HG02970 (cell line): ENCODE data around the gene MAEA.
"Not testable (repeated sequence)": the region's sequence is repeated elsewhere in the genome, so short reads cannot be mapped to it uniquely, and the experiment has no call there.

ENCODE experiments used
- ATAC-seq: cut with Tn5 transposase; IDR thresholded peaks from one replicate; pipeline ENCODE4 v1.9.1; 2021; ENCODE audit warnings: mild to moderate bottlenecking, moderate library complexity, moderate number of reproducible peaks; ENCODE audit not compliant: unreplicated experiment, low FRiP score

The MAEA gene

DNA sequence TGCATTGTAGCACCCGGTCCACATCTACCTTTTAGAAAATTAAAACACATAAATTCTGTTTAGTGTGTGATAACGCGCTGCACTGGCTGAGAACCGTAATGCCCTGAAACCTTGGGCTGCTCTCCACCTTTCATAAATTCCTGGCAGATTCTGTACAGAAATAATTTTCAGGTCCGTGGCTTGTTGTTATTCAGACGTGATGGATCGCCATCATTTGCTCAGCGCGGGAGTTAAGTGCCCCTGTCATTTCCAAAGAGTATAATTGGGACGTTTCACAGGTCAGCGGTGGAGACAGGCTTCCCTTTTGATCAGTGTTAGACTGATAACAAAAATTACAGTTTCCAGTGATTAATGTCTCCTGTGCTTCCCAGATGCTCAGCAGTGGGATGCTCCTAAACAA, 73.8 kb downstream of the MAEA start:
- ATAC-seq: no peak

DNA sequence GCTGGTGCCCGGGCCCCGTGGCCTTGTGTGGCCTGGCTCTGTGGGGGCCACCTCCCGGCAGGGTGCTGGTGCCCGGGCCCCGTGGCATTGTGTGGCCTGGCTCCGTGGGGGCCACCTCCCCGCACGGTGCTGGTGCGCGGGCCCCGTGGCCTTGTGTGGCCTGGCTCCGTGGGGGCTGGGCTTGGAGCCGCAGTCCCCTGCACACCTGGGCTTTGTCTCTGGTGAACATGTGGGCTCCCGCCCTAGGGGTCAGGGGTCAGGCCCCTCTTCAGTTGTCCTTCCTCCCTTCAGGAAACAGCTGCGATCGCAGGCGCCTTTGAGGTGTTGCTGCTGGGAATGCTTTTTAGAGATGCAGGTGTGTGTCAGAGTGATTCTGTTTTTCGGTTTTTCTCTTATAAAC, 74.5 kb downstream of the MAEA start:
- ATAC-seq: no peak

DNA sequence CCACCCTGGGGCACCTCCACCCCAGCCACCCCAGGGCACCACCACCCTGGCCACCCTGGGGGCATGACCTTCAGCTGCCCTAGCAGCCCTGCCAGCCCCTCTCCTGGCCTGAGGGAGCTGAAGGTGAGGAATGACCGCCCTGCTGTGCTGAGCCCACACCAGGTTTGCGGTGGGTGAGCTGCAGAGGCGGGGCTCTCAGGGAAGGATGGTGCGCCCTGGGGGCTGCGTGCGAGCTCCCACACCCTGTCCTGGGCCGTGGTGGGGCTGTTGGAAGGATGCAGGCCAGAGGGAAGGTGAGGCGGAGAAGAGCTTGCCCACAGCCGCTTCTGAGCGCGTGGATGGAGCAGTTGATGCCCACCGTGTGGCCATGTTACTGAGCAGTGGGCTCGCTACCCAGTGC, 75.1 kb downstream of the MAEA start:
- no peak for ATAC-seq

DNA sequence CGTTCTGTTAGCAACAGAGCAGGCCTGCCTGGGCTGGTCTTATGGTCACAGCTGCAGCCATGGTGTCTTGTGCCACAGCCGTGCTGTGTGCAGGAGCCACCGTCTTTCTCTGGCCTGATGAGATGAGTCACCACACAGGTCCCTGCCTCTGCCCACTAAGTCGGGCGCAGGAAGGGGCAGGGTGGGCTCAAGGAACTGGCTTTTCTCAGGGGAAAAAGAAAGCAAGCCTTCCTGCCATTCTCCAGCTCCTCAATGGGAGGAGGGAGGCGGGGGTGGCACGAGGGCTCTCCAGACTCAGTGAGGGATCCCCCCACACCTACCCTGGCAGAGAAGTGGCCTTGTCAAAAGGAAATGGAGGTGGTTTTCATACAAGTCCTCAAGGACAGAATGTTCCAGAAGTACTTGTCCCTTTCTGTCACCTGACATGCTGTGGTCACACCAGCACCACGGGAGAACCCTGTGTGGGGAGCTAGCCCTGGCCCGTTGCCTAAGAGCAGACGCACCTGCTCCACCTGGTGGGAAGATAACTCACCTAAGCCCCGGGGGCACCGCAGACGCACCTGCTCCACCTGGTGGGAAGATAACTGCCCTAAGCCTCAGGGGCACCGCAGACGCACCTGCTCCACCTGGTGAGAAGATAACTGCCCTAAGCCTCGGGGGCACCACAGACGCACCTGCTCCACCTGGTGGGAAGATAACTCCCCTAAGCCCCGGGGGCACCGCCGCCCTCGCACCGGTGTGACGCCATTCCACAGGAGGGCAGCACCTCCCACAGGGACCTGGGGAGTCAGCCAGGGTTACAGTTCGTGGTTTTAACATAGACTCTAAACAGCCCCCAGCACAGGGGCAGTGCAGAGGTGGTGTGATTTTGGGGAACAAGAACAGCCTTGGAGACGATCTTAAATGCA, 75.8 kb downstream of the MAEA start:
- ATAC-seq: no peak

DNA sequence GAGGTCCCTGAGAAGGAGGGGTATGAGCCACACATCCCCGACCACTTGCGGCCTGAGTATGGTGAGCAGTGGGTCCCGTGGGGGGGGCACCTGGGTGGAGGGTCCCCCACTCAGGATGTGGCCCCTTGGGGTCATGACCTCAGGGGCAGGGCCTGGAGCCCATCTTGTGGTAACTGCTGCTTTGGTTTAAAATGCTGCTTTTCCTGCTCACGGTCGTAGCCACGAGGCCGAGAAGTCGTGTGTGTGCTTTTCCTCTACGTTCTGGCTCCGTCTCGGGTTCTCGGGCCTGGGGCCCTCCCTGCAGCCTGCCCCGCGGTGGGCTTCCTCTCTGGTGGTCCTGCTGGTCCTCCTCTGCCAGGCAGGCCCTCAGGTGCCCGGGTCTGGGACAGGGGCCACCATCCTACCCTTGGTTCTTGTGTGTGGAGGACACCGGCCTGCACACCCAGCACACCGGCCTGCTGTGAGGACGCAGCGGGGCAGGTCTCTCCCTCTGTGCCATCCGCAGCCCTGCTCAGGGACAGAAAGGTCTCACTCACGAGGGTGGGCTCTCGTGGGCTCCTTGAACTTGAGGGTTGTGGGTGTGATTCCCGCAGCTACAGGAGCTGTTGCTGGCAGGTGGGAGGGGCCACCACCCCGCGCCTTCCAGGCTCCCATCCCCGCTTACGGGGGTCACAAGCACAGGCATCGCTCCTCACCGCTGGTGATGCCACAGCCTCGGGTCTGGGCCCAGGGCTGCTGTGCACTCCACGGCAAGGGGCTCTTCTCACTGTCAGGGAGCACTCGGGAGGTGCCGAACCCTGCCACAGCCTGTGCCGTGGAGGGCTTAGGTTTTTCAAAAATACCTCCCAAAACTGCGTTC, 76.9 kb downstream of the MAEA start:
- no peak for ATAC-seq

DNA sequence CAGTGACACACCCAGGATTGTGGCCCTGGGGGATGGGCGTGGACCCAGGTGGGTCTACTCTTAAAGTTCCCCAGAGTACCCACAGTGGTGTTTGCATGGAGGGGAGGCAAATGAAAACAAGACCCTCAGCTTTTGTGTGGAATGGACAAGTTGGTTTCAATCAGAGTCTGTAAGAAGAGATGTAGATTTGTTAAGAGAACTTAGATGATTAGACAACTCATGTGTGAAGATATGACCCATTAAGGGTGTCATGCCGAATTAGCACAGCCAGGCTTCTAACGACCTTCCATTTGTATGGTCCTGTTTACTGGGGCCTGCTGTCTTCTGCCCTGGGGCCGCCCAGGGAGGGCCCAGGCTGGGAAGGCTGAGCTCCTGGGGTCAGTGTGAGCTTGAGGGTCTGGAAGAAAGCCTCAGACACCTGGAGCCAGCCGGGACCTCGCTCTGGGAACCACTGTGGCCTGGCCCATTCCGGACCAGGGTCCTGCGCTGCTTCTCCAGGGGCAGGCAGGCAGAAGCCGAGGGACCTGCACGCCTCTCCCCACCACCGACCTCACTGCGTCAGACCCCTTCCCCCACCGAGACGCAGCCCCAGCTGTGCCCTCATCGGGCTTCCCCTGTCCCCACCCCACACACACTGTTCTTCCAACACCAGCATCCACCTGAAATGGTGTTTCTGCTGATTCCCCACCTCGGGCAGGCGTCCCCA, 77.7 kb downstream of the MAEA start:
- ATAC-seq: no peak

DNA sequence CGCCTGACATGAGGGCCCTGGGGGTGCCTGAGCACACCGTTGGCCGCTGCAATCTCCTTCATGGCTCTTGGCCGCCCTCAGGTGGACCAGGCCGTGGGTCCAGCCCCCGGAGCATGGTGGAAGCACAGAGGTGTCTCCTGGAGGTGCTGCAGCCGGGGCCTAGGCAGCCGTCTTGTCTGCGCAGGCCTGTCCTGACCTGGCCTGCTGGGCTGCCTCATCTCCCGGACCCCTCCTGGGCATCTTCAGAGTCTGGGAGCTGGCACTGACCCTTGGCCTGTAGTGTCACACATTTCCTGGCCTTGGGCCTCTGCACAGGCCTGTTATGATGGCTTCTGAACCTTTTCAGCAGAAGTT, 78.2 kb downstream of the MAEA start:
- no peak for ATAC-seq

DNA sequence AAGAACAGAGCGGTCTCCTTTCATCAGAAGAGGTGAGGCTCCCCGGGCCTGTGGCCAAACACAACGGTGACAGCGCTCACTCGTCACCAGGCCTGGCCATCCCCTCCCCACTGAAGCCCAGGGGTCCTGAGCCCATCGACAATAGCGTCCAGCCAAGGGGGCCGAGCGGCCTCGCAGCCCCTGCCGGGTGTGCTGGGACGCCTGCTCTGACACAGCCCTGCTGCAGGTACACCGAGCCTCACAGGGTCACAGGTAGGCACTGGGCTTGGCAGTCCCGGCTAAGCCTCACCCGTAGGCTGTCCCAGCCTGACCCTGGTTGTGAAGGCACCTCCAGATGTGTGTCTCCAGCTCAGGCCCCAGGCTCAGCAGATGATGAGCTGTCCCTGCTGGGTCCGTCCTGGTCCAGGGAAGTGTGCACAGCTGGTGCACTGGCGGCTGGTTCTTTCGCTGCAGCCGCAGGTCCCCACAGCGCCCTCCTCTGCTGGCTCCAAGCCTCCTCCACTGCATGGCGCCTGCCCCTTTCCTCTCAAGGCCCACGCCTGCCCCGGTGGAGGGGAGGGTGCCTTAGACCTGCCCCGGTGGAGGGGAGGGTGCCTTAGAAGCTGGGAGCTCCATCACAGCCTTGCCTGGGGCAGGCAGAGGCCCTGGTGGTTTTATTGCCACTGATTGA, 78.9 kb downstream of the MAEA start:
- no peak for ATAC-seq

DNA sequence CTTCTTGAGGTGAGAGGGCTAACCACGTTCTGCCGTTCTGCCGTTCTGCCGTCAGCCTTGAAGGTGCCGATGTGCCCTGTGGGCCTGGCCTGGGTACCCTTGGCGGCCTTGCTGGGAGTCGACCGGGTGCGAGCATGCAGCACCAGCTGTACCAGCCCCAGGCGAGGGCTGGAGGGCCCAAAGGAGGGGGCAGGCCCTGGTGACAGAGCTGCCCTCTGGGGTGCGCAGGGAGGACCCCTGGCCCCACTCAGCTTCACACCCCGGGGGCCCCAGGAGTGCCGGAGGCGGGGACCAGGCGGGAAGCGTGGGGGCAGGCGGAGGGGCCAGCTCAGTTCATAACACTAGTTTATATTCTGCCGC, 79.4 kb downstream of the MAEA start:
- ATAC-seq: no peak

DNA sequence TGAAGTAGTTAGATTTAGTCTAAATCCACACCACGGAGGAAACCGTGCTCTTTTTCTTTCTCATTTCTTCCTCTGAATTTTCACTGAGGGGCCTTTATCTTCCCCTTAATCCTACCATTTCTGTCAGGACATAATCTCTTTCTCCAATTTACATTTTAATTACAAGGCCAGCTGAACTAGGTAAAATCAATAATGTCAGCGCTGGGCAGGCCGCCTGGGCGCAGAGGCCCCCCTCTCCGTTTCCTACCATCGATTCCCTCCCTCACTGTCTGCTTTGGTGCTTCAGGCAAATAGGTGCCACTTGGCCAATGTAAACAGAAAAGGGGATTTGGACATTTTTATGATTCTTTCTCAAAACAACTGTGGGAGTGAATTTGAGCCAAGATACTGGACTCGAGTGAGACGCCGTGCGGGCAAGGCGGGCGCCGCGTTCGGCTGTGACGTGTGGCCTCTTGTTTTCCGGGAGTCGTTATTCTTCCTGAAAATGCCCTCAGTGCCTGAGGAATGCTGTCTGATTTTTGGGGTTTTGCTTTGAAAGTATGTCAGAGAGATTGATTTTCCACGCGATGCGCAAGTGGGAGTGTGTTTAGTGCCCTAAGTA, 79.9 kb downstream of the MAEA start:
- ATAC-seq: no peak

DNA sequence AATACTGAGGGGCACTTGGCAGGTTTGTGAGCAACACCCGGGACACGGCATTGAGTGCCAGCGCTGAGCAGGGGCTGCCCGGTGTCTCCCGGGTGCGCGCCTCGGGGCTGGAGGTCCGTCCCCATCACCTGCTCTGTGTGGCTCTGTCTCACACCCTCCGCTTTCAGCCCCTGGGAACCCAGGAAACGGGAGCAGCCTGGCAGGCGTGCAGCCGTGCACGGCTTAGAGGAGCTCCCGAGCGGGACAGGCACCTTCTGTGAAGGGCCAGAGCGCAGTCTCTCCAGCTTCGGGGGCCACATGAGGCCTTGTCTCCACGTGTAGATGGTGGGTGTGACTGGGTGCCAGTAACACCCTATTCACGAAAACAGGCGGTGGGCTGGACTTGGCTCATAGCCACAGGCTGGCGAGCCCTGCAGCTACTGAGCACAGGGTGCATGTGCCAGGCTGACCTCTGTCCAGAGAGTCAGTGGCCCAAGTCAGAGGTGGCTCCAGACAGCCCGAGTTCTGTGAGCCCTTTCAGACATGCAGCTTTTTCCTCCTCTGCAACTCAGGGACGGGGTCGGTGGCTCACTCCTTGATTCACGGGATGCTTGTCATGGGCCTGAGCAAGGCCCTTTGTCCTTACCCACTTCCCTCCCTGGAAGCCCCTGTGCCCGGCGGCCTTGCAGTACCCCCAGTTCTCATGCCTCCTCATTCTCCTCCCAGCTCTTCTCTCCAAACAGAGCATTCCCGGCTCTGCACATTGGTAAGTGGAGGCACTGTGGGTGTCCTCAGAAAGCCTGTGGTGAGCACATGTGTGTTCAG, 80.8 kb downstream of the MAEA start:
- no peak for ATAC-seq

DNA sequence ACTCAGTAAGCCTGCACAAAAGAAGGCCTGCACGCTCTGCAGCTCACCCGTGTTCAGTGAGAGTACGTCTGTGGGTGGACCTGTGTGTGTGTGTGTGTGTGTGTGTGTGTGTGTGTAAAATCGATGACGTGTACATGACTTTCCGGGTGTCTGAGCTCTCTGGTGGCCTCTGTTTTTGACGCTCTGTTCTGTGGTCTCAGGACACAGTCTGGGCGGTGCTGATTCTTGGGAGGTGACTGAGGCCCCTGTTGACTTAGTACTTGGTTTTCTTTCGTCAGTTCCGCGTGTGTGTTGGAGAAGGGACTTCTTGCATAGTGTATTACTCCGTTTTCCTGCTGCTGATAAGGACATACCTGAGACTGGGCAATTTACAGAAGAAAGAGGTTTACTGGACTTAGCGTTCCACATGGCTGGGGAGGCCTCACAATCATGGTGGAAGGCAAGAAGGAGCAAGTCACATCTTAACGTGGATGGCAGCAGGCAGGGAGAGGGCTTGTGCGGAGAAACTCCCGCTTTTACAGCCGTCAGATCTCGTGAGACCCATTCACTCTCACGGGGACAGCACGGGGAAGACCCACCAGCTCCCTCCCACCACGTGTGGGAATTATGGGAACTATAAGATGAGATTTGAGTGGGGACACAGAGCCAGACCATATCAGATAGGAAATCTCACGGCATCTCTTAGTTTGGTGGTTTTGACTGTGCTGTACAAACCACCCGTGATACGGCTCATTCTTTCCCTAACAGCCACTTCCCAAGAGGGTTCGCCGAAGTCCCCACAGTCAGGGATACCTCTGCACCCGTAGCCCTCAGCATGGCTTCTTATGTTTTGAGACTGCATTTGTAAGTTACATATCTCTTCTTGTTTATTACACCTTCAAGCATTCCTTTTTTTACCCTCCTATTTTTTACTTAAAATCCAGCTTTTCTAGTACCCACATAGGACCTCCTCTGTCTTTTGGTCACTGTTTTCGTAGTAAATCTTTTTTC, 81.8 kb downstream of the MAEA start:
- ATAC-seq: no peak

DNA sequence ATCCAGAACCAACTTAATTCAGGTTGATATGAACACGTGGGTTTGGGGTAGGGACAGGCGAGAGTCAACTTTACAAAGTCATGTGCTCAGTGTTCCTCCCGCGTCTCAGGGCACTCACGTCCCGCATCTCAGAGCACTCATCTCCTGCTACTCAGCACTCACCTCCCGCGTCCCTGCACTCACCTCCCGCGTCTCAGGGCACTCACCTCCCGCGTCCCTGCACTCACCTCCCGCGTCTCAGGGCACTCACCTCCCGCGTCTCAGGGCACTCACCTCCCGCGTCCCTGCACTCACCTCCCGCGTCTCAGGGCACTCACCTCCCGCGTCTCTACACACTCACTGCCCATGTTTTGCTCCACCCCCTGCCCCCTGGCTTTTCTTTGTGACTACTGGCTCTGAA, 82.9 kb downstream of the MAEA start:
- ATAC-seq: not testable (repeated sequence)

DNA sequence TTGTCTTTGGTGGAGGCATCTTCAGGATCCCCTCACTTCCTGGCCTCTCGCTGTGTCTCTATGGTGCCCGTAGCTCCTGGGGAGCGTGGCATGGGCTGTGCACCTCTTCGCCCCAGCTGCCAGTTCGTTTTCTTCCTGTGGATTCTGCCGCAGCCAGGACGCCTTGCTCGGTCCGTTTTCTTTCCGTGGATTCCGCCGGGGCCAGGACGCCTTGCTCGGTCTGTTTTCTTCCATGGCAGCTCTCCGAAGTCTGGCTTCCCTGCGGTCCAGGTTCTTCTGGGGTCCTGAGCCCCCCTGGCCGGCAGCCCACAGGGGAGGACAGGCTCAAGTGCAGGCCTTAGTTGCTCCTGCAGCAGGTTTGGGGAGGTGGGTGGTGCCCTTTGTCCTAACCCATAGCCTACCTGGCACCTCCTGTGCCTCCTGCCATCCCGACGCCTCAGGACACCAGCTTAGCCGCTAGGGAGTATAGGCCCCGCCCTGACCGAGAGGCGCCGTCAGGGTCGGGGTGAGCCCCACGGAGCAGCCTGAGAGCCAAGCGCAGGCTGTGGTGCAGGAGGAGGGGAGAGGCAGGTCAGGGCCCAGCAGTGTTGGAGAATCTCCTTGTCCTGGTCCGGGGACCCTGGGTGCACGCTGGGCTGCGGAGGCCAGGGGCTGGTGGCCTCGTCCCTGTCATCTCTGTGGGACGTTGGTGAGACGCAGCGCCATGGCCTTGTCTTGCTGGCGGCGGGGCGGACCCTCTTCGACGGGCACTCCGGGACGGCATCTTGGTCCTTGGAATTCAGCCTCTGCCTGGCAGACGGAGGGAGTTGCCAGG, 84.4 kb downstream of the MAEA start:
- ATAC-seq: no peak

DNA sequence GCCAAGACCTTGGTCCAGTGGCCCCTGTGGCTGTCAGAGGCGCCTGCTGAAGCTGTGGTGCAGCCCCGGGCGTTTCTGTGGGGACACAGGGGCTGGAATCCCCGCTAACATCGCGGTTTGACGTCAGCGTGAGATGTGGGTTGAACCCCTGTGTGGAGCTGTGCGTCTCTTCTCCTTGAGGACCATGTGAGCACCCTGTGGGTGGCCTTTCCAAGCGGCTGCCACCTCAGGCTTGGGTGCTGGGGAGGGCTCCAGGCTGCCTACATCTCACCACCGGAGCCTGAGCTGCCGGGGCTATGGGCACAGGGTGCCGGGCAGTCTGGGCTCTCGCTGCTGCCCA, 85.0 kb downstream of the MAEA start:
- ATAC-seq: no peak

DNA sequence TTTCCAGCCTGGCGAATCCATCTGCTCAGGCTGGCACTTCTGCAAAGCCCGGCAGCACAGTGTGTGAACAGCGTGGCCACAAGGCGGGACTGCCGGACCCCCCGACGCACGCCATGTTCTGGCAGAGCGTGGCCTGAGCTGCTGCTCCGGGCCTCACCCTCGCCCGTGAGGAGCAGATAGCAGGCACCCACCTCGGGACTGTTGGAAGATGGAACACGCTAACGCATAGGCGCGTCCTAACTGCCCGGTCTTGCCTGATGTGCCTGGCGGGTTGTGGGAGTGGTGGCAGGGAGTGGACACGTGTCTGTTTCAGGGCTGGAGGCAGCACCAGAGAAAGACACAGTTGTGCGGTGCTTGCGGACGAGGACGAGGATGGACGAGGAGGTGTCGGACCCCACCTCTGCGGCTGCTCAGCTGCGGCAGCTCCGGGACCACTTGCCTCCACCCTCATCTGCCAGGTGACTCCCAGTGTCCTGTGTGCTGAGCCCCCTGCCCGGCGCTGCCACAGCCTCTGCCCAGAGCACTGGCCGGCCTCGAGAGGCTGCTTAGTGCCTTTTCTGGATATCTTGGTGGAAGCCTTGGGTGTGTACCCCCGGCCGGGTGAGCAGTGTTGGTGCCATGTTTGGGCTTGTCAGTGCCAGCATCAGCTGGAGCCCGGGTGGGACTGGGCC, 85.5 kb downstream of the MAEA start:
- no peak for ATAC-seq

DNA sequence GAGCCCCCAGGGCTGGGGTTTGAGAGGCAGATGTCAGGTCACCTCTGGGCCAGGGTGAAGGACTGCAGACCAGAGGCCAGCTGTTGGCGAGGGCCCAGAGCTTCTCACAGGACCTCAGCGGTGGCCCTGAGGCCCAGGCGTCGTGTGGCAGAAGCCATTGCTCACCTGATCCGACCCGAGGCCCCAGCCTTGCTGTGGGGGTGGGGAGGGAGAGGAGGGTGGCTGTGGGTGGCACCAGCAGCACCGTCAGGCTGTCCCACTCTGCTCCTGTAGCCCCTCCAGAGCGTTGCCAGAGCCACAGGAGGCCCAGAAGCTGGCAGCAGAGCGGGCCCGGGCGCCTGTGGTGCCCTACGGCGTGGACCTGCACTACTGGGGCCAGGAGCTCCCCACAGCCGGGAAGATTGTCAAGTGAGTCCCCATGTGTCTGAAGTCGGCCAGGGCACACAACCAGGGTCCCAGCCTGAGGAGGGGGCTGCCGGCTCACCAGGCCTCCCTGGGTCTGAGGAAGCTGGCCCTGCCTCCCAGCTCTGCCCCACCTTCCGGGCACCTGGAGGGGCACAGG, 86.2 kb downstream of the MAEA start:
- no peak for ATAC-seq
